Small intestine (tissue), 7 donors: ENCODE results near the gene TPSD1. TPM values are rescaled to one million over a fixed set of nuclear protein-coding genes. Genes with fewer than 3 reads are reported as not detected.

Experiments
- DNase-seq, 2 donors: peaks; one replicate each; pipeline versions ENCODE4 v3.0.0 to v3.0.0-alpha.2; 2013
- FAIRE-seq: peaks from 2 replicates; lab custom pipeline; 2012; peaks lifted over from hg19 to GRCh38; lab: Jason Lieb, UNC
- H3K27ac ChIP-seq, 3 donors: one replicate each; pipeline ENCODE4 v1.5.1; 2013; ENCODE audit warnings: low read length in 2 of 3, mild to moderate bottlenecking in 2 of 3, control low read depth in 1 of 3, inconsistent platforms in 1 of 3, low read depth in 1 of 3, moderate library complexity in 1 of 3
- H3K27me3 ChIP-seq, 3 donors: one replicate each; pipeline ENCODE4 v1.6.1; 2013; ENCODE audit warnings: low read length in 3 of 3, inconsistent platforms in 1 of 3; ENCODE audit not compliant: control insufficient read depth in 3 of 3, insufficient read depth in 3 of 3
- H3K36me3 ChIP-seq, 3 donors: one replicate each; pipeline ENCODE4 v1.6.1; 2013; ENCODE audit warnings: low read length in 3 of 3, inconsistent platforms in 1 of 3, low read depth in 1 of 3, mild to moderate bottlenecking in 1 of 3, moderate library complexity in 1 of 3; ENCODE audit not compliant: control insufficient read depth in 3 of 3, insufficient read depth in 2 of 3
- H3K4me1 ChIP-seq, 3 donors: one replicate each; pipeline ENCODE4 v1.6.1; 2013; ENCODE audit warnings: low read length in 2 of 3, inconsistent platforms in 1 of 3, low read depth in 1 of 3, mild to moderate bottlenecking in 1 of 3, moderate library complexity in 1 of 3; ENCODE audit not compliant: control insufficient read depth in 3 of 3, insufficient read depth in 2 of 3
- H3K4me3 ChIP-seq, 3 donors: one replicate each; pipeline ENCODE4 v1.5.1; 2013; ENCODE audit warnings: low read length in 3 of 3, control low read depth in 1 of 3, inconsistent platforms in 1 of 3, low read depth in 1 of 3, mild to moderate bottlenecking in 1 of 3, moderate library complexity in 1 of 3
- H3K9me3 ChIP-seq, 2 donors: one replicate each; pipeline ENCODE4 v1.6.1; 2013; ENCODE audit warnings: low read depth in 1 of 2, low read length in 1 of 2; ENCODE audit not compliant: control insufficient read depth in 2 of 2, insufficient read depth in 1 of 2
- WGBS, 3 donors: extraction: QIAGEN DNeasy Blood & Tissue Kit; methylation state at CpG; one replicate each; pipeline ENCODE4 v1.1.7; 2013; 5-methylcytosine and 5-hydroxymethylcytosine counted together
- polyA plus RNA-seq, 4 donors: library from polyadenylated mRNA; stranded (reverse) in 3 of 4; unstranded in 1 of 4; fragments of 200-250 nt in 3 of 4; fragments of 120-200 nt in 1 of 4; gene quantifications; one replicate each; pipeline versions ENCODE4 v1.2.1 to v1.2.3, GENCODE V29; 2013
- donor health status: healthy with polysubstance abuse.
- donor health status: control.
- donor health status: control.
- donor health status: Bipolar disorder and iron deficiency.
- donor health status: healthy.

Gene TPSD1
- polyA plus RNA-seq, 4 donors = 0.06 to 1.3 (median 0.81) TPM; not detected in 1

DNA sequence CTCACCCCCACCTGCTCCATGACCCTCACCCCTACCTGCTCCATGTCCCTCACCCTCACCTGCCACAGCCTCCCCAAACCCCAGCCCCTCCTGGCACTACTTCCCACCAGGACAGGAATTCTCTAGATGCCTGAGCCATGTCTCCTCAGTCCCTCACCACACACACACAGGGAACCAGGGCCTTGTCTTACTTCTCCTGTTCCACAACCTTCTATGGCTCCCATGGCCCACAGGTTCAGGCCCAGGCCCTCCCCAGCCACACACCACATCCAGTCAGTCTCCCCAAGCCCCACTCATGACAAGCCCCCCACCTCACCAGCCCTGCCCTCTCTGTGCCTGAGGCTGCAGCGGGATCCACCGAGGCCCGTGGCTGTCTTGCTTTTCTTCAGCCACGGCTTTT lies 50.5 kb downstream of the TPSD1 start:
- Histone ChIP-seq H3K9me3 (no peaks in the 10 kb centered on the region), H3K36me3 (peaks cover 0 to 6% (median 0%) of the 10 kb centered on the region in 3 donors), H3K27me3 (no peaks in the 10 kb centered on the region), H3K27ac (peak overlapping the region in 1 of 3 donors; percentile 81), H3K4me1 (peaks cover 2 to 45% (median 5%) of the 10 kb centered on the region in 3 donors), H3K4me3 (no peak overlapping the region)
- FAIRE-seq (no peak), DNase-seq (no peak)
- 66 to 73% (median 73%) methylated on average over 4 of the region's 4 CpGs for WGBS, 3 donors

DNA sequence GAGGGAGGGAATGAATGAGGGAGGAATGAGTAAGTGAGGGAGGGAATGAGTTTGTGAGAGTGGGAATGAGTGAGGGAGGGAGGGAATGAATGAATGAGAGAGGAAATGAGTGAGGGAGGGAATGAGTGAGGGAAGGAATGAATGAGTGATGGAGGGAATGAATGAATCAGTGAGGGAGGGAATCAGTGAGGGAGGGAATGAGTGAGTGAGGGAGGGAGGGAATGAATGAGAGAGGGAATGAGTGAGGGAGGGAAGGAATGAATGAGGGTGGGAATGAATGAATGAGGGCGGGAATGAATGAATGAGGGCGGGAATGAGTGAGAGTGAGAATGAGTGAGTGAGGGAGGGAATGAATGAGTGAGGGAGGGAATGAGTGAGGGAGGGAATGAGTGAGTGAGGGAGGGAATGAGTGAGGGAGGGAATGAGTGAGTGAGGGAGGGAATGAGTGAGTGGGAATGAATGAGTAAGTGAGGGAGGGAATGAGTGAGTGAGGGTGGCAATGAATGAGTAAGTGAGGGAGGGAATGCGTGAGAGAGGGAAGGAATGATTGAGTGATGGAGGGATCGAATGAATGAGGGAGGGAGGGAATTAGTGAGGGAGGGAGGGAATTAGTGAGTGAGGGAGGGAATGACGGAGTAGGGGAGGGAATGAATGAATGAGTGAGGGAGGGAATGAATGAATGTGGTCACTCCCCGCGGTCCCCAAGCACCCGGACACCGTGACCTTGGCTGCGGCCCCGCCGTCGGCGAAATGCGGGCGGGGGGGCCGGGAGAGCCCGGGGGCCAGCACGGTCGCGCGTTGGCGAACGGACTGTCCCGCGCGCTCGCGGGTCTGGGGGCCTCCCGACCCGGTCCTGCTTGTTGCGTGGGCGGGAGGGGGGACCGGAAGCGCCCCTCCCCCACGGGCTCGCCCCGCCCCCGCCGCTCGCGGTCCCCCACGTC lies 52.4 kb downstream of the TPSD1 start:
- FAIRE-seq = no peak
- Histone ChIP-seq H3K36me3 (peaks cover 0 to 23% (median 0%) of the 10 kb centered on the region in 3 donors), H3K4me1 (peaks cover 6 to 49% (median 6%) of the 10 kb centered on the region in 3 donors), H3K9me3 (no peaks in the 10 kb centered on the region), H3K4me3 (peak overlapping the region; percentile 55 to 91 (median 60)), H3K27me3 (no peaks in the 10 kb centered on the region), H3K27ac (peak overlapping the region; percentile 56 to 99 (median 73))
- peak in 1 of 2 donors; percentile 84 for DNase-seq
- 4 to 35% (median 32%) methylated on average over 4 to 42 of the region's 43 CpGs for WGBS, 3 donors

Other genes starting within 250 kb of the TPSD1 start
- under 1 TPM in 2 of 4 donors, not detected in 2; 0.24 to 0.87 TPM for gene SSTR5, start 183.3 kb upstream of the TPSD1 start, polyA plus RNA-seq
- under 1 TPM in 1 of 4 donors, not detected in 3; 0.07 TPM for gene C1QTNF8, start 159.8 kb upstream of the TPSD1 start, polyA plus RNA-seq
- gene CACNA1H, start 103.0 kb upstream of the TPSD1 start, polyA plus RNA-seq = 1 to 10 TPM in 3 of 4 donors, under 1 TPM in 1; 0.22 to 7.0 (median 3.2) TPM
- gene TPSG1, start 30.8 kb upstream of the TPSD1 start, polyA plus RNA-seq = 10 to 100 TPM in 2 of 4 donors, 1 to 10 TPM in 2; 3.3 to 40.9 (median 14.0) TPM
- 10 to 100 TPM in 2 of 4 donors, 1 to 10 TPM in 1, under 1 TPM in 1; 0.47 to 58.7 (median 20.5) TPM for gene TPSB2, start 25.9 kb upstream of the TPSD1 start, polyA plus RNA-seq
- 10 to 100 TPM in 2 of 4 donors, 1 to 10 TPM in 1, under 1 TPM in 1; 0.10 to 50.5 (median 15.4) TPM for gene TPSAB1, start 15.4 kb upstream of the TPSD1 start, polyA plus RNA-seq
- gene UBE2I, start 53.6 kb downstream of the TPSD1 start, polyA plus RNA-seq = 100 to 1,000 TPM in 1 of 4 donors, 10 to 100 TPM in 3; 38.7 to 123 (median 64.8) TPM
- gene BAIAP3, start 77.6 kb downstream of the TPSD1 start, polyA plus RNA-seq = 10 to 100 TPM in 1 of 4 donors, 1 to 10 TPM in 3; 4.5 to 10.5 (median 7.0) TPM
- 10 to 100 TPM; 38.7 to 67.8 (median 57.3) TPM for gene TSR3, start 95.8 kb downstream of the TPSD1 start, polyA plus RNA-seq
- 10 to 100 TPM; 34.3 to 84.7 (median 43.9) TPM for gene GNPTG, start 95.9 kb downstream of the TPSD1 start, polyA plus RNA-seq
- gene UNKL, start 158.6 kb downstream of the TPSD1 start, polyA plus RNA-seq = 10 to 100 TPM in 1 of 4 donors, 1 to 10 TPM in 3; 1.9 to 21.1 (median 4.6) TPM
- 10 to 100 TPM; 15.1 to 36.1 (median 28.2) TPM for gene UQCC4, start 164.7 kb downstream of the TPSD1 start, polyA plus RNA-seq
- under 1 TPM in 2 of 4 donors, not detected in 2; 0.58 to 0.69 TPM for gene PERCC1, start 175.0 kb downstream of the TPSD1 start, polyA plus RNA-seq
- 1 to 10 TPM in 2 of 4 donors, under 1 TPM in 1, not detected in 1; 0.76 to 1.4 (median 1.4) TPM for gene CCDC154, start 188.5 kb downstream of the TPSD1 start, polyA plus RNA-seq
- 10 to 100 TPM; 28.4 to 88.3 (median 42.8) TPM for gene CLCN7, start 219.0 kb downstream of the TPSD1 start, polyA plus RNA-seq
- under 1 TPM in 2 of 4 donors, not detected in 2; 0.04 to 0.07 TPM for gene PTX4, start 232.9 kb downstream of the TPSD1 start, polyA plus RNA-seq
- 10 to 100 TPM; 41.3 to 50.3 (median 44.7) TPM for gene TELO2, start 237.3 kb downstream of the TPSD1 start, polyA plus RNA-seq